K562 (cell line): ENCODE measurements around the gene CUL9. TPM values are rescaled to one million over a fixed set of nuclear protein-coding genes. Genes with fewer than 3 reads are reported as not detected.

Experiments used
- CBFA2T3 ChIP-seq: fragments of 450-650 bp; IDR thresholded peaks from 2 replicates; pipeline ENCODE4 v1.6.1; 2017
- GABPB2 ChIP-seq: fragments of 250-450 bp; sonication (Bioruptor Pico); conservative IDR thresholded peaks from 2 replicates; pipeline ENCODE4 v1.5.1; 2021; ENCODE audit warnings: mild to moderate bottlenecking
- POLR2G ChIP-seq: fragments of 200-400 bp; formaldehyde crosslinking; IDR thresholded peaks from 2 replicates; pipeline ENCODE4 v1.6.1; 2017; ENCODE audit warnings: low read depth, mild to moderate bottlenecking, antibody characterized with exemption, low read length, moderate library complexity
- SMARCC2 ChIP-seq: fragments of 450-650 bp; IDR thresholded peaks from 2 replicates; pipeline ENCODE4 v1.6.1; 2017; ENCODE audit warnings: antibody characterized with exemption, moderate library complexity, mild to moderate bottlenecking, low read depth
- ZEB2 ChIP-seq: fragments of 450-650 bp; IDR thresholded peaks from 2 replicates; pipeline ENCODE4 v1.6.1; 2016
- ZNF436 ChIP-seq: fragments of 250-450, 450-650 bp; sonication (Bioruptor Pico); formaldehyde crosslinking; IDR thresholded peaks from 2 replicates; pipeline ENCODE4 v1.7.0; 2020; ENCODE audit warnings: mild to moderate bottlenecking
- polyA plus RNA-seq, 8 experiments: library from polyadenylated mRNA; depleted of rRNA in 4 of 8; stranded (reverse) in 5 of 8; unstranded in 3 of 8; fragments of >200 nt; fragmentation: Nextera tagmentation in 2 of 8; fragmentation: Illumina TruSeq in 1 of 8; extraction: Ambion mirVana in 2 of 8; extraction: Trizol in 1 of 8; gene quantifications; 2 replicates each; pipeline versions ENCODE4 v1.2.1 to v1.2.3, GENCODE V29; 2011 to 2014; ENCODE audit warnings: inconsistent platforms in 1 of 8, missing spikeins in 1 of 8
- total RNA-seq, 7 experiments: library from RNA; depleted of rRNA in 6 of 7; stranded (reverse); fragments of >200 nt in 6 of 7; fragmentation: Illumina TruSeq in 2 of 7; extraction: Trizol in 2 of 7; gene quantifications; 2 replicates each; pipeline versions ENCODE4 v1.2.1 to v1.2.3, GENCODE V29; 2011 to 2021; ENCODE audit warnings: low replicate concordance in 1 of 7
- TF ChIP-seq, protein P1 (sequence below): fragments of 450-650 bp; IDR thresholded peaks from 2 replicates; pipeline ENCODE4 v1.6.1; 2016; ENCODE audit warnings: low read depth
- TF ChIP-seq, protein P2 (sequence below): fragments of 450-650 bp; IDR thresholded peaks from 2 replicates; pipeline ENCODE4 v1.6.1; 2016; ENCODE audit warnings: low read depth, mild to moderate bottlenecking, moderate library complexity
- TF ChIP-seq, protein P3 (sequence below): sonication (generic); formaldehyde crosslinking; IDR thresholded peaks from 2 replicates; pipeline ENCODE4 v1.8.0; 2022; ENCODE audit warnings: mild to moderate bottlenecking, missing genetic modification reagents
- TF ChIP-seq, protein P4 (sequence below): IDR thresholded peaks from 2 replicates; pipeline ENCODE4 v1.6.1; 2016; ENCODE audit warnings: missing genetic modification characterization, missing compliant biosample characterization

The CUL9 gene
- total and polyA plus RNA-seq, 9 of the 15 experiments (the other 6 are each of a cell fraction or from before 2014, with no cell fraction given), result 0.50 to 20.7 (median 6.6) TPM

- TF ChIP-seq, protein P1, sequence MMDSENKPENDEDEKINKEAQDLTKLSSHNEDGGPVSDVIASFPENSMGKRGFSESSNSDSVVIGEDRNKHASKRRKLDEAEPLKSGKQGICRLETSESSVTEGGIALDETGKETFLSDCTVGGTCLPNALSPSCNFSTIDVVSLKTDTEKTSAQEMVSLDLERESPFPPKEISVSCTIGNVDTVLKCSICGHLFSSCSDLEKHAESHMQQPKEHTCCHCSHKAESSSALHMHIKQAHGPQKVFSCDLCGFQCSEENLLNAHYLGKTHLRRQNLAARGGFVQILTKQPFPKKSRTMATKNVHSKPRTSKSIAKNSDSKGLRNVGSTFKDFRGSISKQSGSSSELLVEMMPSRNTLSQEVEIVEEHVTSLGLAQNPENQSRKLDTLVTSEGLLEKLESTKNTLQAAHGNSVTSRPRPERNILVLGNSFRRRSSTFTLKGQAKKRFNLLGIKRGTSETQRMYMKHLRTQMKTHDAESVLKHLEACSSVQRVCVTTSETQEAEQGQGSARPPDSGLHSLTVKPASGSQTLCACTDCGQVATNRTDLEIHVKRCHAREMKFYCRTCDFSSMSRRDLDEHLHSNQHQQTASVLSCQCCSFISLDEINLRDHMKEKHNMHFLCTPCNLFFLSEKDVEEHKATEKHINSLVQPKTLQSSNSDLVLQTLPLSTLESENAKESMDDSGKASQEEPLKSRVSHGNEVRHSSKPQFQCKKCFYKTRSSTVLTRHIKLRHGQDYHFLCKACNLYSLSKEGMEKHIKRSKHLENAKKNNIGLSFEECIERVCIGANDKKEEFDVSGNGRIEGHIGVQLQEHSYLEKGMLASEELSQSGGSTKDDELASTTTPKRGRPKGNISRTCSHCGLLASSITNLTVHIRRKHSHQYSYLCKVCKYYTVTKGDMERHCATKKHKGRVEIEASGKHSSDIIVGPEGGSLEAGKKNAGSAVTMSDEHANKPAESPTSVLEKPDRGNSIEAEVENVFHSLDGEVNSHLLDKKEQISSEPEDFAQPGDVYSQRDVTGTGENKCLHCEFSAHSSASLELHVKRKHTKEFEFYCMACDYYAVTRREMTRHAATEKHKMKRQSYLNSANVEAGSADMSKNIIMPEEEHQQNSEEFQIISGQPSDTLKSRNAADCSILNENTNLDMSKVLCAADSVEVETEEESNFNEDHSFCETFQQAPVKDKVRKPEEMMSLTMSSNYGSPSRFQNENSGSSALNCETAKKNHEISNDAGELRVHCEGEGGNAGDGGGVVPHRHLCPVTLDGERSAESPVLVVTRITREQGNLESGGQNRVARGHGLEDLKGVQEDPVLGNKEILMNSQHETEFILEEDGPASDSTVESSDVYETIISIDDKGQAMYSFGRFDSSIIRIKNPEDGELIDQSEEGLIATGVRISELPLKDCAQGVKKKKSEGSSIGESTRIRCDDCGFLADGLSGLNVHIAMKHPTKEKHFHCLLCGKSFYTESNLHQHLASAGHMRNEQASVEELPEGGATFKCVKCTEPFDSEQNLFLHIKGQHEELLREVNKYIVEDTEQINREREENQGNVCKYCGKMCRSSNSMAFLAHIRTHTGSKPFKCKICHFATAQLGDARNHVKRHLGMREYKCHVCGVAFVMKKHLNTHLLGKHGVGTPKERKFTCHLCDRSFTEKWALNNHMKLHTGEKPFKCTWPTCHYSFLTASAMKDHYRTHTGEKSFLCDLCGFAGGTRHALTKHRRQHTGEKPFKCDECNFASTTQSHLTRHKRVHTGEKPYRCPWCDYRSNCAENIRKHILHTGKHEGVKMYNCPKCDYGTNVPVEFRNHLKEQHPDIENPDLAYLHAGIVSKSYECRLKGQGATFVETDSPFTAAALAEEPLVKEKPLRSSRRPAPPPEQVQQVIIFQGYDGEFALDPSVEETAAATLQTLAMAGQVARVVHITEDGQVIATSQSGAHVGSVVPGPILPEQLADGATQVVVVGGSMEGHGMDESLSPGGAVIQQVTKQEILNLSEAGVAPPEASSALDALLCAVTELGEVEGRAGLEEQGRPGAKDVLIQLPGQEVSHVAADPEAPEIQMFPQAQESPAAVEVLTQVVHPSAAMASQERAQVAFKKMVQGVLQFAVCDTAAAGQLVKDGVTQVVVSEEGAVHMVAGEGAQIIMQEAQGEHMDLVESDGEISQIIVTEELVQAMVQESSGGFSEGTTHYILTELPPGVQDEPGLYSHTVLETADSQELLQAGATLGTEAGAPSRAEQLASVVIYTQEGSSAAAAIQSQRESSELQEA, result no peak
- TF ChIP-seq, protein P2, sequence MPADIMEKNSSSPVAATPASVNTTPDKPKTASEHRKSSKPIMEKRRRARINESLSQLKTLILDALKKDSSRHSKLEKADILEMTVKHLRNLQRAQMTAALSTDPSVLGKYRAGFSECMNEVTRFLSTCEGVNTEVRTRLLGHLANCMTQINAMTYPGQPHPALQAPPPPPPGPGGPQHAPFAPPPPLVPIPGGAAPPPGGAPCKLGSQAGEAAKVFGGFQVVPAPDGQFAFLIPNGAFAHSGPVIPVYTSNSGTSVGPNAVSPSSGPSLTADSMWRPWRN, result no peak
- TF ChIP-seq POLR2G (peak; percentile 77), GABPB2 (CRISPR knock-in tag) (no peak), CBFA2T3 (no peak), ZEB2 (no peak), SMARCC2 (no peak), ZNF436 (CRISPR knock-in tag) (no peak)
- TF ChIP-seq, protein P3, sequence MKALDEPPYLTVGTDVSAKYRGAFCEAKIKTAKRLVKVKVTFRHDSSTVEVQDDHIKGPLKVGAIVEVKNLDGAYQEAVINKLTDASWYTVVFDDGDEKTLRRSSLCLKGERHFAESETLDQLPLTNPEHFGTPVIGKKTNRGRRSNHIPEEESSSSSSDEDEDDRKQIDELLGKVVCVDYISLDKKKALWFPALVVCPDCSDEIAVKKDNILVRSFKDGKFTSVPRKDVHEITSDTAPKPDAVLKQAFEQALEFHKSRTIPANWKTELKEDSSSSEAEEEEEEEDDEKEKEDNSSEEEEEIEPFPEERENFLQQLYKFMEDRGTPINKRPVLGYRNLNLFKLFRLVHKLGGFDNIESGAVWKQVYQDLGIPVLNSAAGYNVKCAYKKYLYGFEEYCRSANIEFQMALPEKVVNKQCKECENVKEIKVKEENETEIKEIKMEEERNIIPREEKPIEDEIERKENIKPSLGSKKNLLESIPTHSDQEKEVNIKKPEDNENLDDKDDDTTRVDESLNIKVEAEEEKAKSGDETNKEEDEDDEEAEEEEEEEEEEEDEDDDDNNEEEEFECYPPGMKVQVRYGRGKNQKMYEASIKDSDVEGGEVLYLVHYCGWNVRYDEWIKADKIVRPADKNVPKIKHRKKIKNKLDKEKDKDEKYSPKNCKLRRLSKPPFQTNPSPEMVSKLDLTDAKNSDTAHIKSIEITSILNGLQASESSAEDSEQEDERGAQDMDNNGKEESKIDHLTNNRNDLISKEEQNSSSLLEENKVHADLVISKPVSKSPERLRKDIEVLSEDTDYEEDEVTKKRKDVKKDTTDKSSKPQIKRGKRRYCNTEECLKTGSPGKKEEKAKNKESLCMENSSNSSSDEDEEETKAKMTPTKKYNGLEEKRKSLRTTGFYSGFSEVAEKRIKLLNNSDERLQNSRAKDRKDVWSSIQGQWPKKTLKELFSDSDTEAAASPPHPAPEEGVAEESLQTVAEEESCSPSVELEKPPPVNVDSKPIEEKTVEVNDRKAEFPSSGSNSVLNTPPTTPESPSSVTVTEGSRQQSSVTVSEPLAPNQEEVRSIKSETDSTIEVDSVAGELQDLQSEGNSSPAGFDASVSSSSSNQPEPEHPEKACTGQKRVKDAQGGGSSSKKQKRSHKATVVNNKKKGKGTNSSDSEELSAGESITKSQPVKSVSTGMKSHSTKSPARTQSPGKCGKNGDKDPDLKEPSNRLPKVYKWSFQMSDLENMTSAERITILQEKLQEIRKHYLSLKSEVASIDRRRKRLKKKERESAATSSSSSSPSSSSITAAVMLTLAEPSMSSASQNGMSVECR (CRISPR knock-in tag), result no peak
- TF ChIP-seq, protein P4, sequence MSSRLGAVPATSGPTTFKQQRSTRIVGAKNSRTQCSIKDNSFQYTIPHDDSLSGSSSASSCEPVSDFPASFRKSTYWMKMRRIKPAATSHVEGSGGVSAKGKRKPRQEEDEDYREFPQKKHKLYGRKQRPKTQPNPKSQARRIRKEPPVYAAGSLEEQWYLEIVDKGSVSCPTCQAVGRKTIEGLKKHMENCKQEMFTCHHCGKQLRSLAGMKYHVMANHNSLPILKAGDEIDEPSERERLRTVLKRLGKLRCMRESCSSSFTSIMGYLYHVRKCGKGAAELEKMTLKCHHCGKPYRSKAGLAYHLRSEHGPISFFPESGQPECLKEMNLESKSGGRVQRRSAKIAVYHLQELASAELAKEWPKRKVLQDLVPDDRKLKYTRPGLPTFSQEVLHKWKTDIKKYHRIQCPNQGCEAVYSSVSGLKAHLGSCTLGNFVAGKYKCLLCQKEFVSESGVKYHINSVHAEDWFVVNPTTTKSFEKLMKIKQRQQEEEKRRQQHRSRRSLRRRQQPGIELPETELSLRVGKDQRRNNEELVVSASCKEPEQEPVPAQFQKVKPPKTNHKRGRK (tag), result no peak
Observed at GRCh38 chr6:43174263-43175112, 7.5 kb upstream of the CUL9 start (continued).
